Measurements from ENCODE around the gene IFNGR1. TPM values are rescaled to one million over a fixed set of nuclear protein-coding genes. Genes with fewer than 3 reads are reported as not detected.

IFNGR1 gene
- total and polyA plus RNA-seq, 8 donors: 14.1 to 65.5 (median 22.6) TPM

DNA sequence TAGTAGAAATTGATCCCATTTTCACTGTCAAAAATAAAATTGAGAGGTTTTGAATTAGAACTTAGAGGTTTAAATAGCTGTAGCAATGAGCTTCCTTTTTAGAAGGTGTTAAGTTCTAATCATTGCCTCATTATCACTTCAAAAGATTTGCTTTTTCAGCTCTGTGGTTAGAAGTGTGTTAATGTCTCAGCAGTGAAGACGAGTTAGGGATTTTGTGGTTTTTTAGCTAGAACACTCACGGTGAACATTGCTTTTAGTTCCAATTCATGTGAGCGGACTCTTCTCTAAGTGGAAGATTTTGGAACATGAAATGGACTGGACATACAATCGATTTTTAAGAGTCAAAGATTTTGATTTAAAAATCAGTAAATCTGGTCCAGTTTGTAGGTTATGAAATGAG, 12.7 kb upstream of the IFNGR1 start:
- TF ChIP-seq, protein P1, sequence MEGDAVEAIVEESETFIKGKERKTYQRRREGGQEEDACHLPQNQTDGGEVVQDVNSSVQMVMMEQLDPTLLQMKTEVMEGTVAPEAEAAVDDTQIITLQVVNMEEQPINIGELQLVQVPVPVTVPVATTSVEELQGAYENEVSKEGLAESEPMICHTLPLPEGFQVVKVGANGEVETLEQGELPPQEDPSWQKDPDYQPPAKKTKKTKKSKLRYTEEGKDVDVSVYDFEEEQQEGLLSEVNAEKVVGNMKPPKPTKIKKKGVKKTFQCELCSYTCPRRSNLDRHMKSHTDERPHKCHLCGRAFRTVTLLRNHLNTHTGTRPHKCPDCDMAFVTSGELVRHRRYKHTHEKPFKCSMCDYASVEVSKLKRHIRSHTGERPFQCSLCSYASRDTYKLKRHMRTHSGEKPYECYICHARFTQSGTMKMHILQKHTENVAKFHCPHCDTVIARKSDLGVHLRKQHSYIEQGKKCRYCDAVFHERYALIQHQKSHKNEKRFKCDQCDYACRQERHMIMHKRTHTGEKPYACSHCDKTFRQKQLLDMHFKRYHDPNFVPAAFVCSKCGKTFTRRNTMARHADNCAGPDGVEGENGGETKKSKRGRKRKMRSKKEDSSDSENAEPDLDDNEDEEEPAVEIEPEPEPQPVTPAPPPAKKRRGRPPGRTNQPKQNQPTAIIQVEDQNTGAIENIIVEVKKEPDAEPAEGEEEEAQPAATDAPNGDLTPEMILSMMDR (IDR thresholded peaks at IDR 0.05): no peak
- no peak overlapping the region for H3K4me3 ChIP-seq
- 63 to 81% methylated on average over 4 of the region's 4 CpGs for WGBS, 2 donors
- DNase-seq: no peak
- H3K9me3 ChIP-seq: no peaks in the 10 kb centered on the region
- no peak overlapping the region for H3K27ac ChIP-seq
- H3K4me1 ChIP-seq: peaks cover 0 to 15% (median 0%) of the 10 kb centered on the region in 3 donors
- FAIRE-seq: no peak
- no peaks in the 10 kb centered on the region for H3K36me3 ChIP-seq
- no peak for ATAC-seq
- H3K27me3 ChIP-seq: no peaks in the 10 kb centered on the region
- intact Hi-C loops (cut with DNase I): no loop called here

DNA sequence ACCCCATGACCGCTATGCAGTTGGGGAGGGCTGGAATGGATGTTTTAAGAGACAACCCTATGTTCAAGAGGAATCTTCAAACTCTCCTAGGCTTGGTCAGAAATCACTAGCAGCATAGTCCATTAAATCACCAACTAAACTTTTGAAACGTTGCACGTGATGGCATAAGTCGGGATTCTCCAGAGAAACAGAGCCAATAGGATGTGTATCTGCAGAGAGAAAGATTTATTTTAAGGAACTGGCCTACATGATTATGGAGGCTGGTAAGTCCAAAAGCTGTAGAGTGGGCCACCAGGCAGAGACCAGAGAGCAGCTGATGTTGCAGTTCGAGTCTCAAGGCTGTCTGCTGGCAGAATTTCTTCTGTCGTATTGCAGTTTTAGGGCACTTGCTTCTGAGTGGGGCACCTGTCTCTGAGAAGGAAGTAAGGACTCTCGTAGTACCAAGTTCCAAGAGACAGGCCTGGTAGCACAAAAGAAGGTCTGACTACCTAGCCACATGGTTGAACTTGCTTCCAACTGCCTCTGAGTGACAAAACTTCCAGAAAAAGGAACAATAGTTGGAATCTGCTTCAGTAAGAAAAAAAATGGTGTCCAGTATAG, 11.9 kb upstream of the IFNGR1 start:
- no peaks in the 10 kb centered on the region for H3K27me3 ChIP-seq
- ATAC-seq: no peak
- H3K27ac ChIP-seq: peak overlapping the region in 1 of 4 donors; percentile 12
- intact Hi-C loops (cut with DNase I): no loop called here
- peaks cover 0 to 14% (median 0%) of the 10 kb centered on the region in 3 donors for H3K4me1 ChIP-seq
- H3K4me3 ChIP-seq: no peak overlapping the region
- no peaks in the 10 kb centered on the region for H3K9me3 ChIP-seq
- FAIRE-seq: no peak
- H3K36me3 ChIP-seq: no peaks in the 10 kb centered on the region
- DNase-seq: no peak
- WGBS, 2 donors: 80 to 89% methylated on average over 7 of the region's 7 CpGs
- TF ChIP-seq, protein P1 (IDR thresholded peaks at IDR 0.05): no peak

DNA sequence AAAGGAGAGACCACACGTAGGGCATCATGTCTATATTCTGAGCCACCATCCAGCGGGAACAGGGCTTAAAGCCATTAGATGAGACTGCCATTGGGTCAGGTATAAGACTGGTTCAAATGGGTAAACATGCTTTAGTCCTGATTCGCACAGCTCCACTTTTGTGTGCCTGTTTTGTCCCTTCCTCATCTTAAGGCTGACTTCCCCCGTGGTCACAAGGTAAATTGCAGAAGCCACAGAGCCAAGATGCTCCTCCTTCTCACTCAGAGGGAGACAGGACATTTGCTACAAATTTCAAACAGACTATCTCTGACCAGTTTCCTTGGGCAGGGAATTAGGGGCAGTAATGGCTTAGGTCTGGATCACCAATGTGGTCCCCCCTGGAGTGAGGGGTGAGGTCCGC, 11.4 kb upstream of the IFNGR1 start:
- H3K9me3 ChIP-seq: no peaks in the 10 kb centered on the region
- H3K4me1 ChIP-seq: peaks cover 0 to 14% (median 0%) of the 10 kb centered on the region in 3 donors
- DNase-seq (no peak), FAIRE-seq (no peak), ATAC-seq (peak in 1 of 4 donors; percentile 16)
- no peaks in the 10 kb centered on the region for H3K27me3 ChIP-seq
- WGBS, 2 donors: 73 to 76% methylated on average over 5 of the region's 5 CpGs
- H3K4me3 ChIP-seq: no peak overlapping the region
- intact Hi-C loops (cut with DNase I): no loop called here
- H3K27ac ChIP-seq: peak overlapping the region in 1 of 4 donors; percentile 12
- no peaks in the 10 kb centered on the region for H3K36me3 ChIP-seq
- TF ChIP-seq, protein P1 (IDR thresholded peaks at IDR 0.05): no peak

DNA sequence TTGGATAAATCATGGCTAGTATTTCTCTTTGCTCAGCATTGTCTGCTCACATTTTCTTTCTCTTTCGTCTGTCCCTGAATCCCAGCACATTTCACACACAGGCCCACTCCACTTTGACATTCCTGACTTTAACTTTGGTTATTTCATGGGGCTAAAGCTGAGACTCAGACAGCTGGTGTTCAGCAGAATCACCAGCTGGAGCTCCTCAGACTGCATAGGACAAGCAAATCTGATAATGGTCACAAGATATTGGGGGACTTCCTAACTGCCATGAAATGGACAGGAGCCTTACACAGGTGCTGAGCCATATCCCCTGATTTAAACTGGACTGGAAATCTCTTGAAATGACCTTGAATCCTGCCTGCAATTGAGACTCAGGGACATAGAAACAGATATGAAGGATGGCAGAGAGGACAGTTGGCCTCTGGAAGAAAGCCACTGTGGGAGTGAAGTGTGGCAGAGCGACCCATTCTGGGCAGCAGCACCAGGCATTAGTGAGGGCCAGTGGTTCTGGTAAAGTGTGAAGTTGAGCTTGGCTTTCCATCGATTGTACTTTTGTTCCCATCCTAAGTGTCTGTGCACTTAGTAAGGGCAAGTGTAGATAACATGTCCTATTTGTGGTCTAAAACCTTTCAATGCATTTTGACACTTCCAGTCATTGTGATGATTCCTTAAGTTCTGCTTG, 10.0 kb upstream of the IFNGR1 start:
- intact Hi-C loops (cut with DNase I): no loop called here
- 82 to 85% methylated on average over 3 of the region's 3 CpGs for WGBS, 2 donors
- Histone ChIP-seq H3K4me3 (no peak overlapping the region), H3K27ac (no peak overlapping the region), H3K9me3 (no peaks in the 10 kb centered on the region), H3K36me3 (no peaks in the 10 kb centered on the region), H3K27me3 (no peaks in the 10 kb centered on the region), H3K4me1 (peaks cover 0 to 6% (median 0%) of the 10 kb centered on the region in 3 donors)
- TF ChIP-seq, protein P1 (IDR thresholded peaks at IDR 0.05): no peak
- DNase-seq (no peak), ATAC-seq (no peak), FAIRE-seq (no peak)

DNA sequence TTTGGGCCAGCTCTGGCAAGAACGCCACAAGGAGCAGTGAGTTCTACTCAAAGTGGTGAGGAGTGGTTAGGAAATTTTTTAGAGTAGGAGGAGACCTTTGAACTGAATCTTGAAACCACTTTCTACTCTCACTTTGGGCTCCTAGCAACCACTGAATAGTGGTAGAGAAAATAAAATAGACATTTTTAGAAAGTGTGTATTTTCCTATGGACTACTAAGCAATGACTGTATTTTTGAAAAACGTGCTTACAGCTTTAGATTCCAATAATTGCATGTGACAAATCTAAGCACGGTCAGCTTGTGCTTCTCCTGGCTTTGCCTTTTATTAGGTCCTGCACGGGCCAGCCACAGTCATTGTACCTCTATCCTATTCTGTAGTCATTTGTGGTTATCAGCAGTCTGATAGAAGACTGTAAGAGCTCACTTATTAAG, 8.7 kb upstream of the IFNGR1 start:
- FAIRE-seq (no peak), ATAC-seq (no peak), DNase-seq (no peak)
- intact Hi-C loops (cut with DNase I): no loop called here
- Histone ChIP-seq H3K4me1 (peaks cover 0 to 3% (median 0%) of the 10 kb centered on the region in 3 donors), H3K9me3 (no peaks in the 10 kb centered on the region), H3K27ac (no peak overlapping the region), H3K4me3 (no peak overlapping the region), H3K27me3 (no peaks in the 10 kb centered on the region), H3K36me3 (no peaks in the 10 kb centered on the region)
- WGBS, 2 donors: 60 to 69% methylated on average over 4 of the region's 4 CpGs
- TF ChIP-seq, protein P1 (IDR thresholded peaks at IDR 0.05): no peak
